Measurements from ENCODE around the gene TPPP3.
A peak's percentile ranks its signal among the peaks of the same experiment; 100 is the strongest.

DNA sequence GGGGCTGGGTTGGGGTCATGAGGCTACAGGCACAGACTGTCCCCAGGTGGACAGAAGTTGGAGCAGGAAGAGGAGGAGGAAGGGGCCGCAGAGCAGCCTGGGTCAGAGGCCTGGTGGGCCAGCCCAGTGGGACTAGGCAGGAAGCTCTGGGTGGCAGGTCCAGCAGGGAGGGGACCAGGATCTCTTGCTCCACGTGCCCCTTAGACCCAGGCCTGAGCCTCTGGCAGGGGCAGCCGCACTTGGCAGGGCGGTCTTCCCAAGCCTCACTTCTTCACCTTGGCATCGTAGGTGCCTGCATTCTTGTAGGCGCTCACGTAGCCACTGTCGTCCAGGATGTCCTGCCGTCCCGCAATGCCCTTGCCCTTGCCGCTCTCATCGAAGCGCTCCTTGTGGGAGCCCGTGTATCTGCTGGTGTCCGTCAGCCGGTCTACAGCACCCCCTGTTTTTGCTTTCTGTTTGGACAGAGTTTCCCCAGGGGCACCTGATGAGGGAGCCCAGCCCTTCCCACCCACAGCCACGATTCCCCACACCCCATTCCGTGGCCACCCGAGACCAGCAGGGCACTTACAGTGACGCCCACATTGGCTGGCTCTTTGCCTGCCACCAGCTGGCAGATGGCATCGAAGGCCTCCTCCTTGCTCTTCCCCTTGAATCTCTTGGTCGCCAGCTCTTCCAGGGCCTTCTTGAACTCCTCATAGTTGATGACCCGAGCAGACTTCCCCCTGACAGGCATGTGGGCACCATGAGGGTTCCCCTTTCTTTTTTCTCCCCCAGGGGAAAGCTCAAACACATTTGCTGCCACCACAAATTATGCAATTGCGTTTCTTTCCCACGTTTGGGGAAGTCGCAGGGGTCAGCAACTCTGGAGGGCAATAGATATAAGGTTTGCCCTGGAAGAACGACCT lies 3.1 kb downstream of the TPPP3 start:
- TF ChIP-seq POLR2A (IDR thresholded peaks at IDR 0.05) = peak in 1 of 4 donors; percentile 5
- TF ChIP-seq, protein P1, sequence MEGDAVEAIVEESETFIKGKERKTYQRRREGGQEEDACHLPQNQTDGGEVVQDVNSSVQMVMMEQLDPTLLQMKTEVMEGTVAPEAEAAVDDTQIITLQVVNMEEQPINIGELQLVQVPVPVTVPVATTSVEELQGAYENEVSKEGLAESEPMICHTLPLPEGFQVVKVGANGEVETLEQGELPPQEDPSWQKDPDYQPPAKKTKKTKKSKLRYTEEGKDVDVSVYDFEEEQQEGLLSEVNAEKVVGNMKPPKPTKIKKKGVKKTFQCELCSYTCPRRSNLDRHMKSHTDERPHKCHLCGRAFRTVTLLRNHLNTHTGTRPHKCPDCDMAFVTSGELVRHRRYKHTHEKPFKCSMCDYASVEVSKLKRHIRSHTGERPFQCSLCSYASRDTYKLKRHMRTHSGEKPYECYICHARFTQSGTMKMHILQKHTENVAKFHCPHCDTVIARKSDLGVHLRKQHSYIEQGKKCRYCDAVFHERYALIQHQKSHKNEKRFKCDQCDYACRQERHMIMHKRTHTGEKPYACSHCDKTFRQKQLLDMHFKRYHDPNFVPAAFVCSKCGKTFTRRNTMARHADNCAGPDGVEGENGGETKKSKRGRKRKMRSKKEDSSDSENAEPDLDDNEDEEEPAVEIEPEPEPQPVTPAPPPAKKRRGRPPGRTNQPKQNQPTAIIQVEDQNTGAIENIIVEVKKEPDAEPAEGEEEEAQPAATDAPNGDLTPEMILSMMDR (IDR thresholded peaks at IDR 0.05) = no peak
- TF ChIP-seq EP300 (IDR thresholded peaks at IDR 0.05) = no peak
- TF ChIP-seq POLR2AphosphoS5 (IDR thresholded peaks at IDR 0.05) = no peak
